ENCODE measurements around the gene MRPL18. TPM values are rescaled to one million over a fixed set of nuclear protein-coding genes. Genes with fewer than 3 reads are reported as not detected.

Gene MRPL18
- total RNA-seq, 1 donor from 2014 or later: 74.8 TPM

- intact Hi-C loops (cut with micrococcal nuclease): no loop called here
These were observed 20.8 kb upstream of the MRPL18 start for GRCh38 chr6:159769470-159769869.

DNA sequence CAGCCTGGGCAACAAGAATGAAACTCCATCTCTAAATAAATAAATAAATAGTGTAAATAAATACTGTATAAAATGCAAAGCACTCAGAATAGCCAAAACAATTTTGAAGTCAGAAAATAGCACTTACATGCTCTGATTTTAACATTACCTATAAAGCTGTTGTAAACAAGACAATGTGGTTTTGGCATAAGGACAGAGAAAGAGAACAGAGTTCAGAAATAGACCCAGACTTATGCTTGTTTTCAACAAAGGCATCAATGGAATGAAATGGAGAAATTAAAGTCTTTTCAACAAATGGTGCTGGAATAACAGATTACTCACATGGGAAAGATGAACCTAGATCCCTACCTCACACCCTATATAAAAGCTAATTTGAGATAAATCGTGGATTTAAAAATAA, 18.1 kb upstream of the MRPL18 start:
- intact Hi-C loops (cut with micrococcal nuclease): no loop called here

DNA sequence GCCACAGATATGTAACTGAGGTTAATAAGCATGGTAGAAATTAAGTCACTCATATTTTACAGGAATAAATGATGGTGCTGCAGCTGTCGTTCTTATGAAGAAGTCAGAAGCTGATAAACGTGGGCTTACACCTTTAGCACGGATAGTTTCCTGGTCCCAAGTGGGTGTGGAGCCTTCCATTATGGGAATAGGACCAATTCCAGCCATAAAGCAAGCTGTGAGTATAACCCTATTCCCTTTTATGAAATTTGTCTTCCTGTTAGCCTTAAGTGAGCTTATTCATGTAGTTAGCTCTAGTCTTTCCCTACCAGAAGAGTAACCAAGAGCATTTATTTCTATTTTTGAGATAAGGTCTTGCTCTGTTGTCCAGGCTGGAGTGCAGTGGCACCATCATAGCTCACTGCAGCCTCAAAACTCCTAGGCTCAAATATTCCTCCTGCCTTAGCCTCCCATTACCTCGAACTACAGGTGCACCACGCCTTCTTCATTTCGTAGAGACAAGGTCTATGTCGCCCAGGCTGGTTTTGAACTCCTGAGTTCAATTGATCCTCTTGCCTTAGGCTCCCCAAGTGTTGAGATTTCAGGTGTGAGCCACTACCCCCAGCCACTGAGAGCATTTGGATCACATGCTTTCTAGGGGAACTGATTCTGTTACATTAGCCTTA, 12.9 kb upstream of the MRPL18 start:
- intact Hi-C loops (cut with micrococcal nuclease): no loop called here

- intact Hi-C loops (cut with micrococcal nuclease): loop anchor here (2.0 kb wide), 1 partner anchor 31 kb away; no protein-coding TSS in a partner anchor
These were observed 12.1 kb upstream of the MRPL18 start for GRCh38 chr6:159778131-159778530.

GRCh38 chr6:159778542-159779103, 11.6 kb upstream of the MRPL18 start:
- intact Hi-C loops (cut with micrococcal nuclease): loop anchor here (2.0 kb wide), 1 partner anchor 32 kb away; no protein-coding TSS in a partner anchor

DNA sequence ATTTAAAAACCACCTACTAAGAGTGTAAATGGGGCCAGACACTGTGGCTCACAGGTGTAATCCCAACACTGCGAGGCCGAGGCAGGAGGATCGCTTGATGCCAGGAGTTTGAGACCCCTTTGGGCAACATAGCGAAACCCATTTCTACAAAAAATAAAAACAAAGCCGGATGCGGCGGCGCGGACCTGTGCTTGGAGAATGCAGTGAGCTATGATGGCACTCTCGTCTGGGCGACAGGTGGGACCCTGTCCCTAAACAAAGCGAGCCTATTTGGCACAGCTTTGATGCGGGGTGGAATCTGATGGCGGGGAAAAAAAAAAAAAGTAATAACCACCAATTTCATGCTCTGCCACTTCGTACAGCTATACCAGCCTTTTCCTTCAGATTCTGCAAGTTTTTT, 2.0 kb upstream of the MRPL18 start:
- intact Hi-C loops (cut with micrococcal nuclease): loop anchor here (5.0 kb wide), 1 partner anchor 1146 kb away; the partner anchor contains the start of gene DYNLT1

DNA sequence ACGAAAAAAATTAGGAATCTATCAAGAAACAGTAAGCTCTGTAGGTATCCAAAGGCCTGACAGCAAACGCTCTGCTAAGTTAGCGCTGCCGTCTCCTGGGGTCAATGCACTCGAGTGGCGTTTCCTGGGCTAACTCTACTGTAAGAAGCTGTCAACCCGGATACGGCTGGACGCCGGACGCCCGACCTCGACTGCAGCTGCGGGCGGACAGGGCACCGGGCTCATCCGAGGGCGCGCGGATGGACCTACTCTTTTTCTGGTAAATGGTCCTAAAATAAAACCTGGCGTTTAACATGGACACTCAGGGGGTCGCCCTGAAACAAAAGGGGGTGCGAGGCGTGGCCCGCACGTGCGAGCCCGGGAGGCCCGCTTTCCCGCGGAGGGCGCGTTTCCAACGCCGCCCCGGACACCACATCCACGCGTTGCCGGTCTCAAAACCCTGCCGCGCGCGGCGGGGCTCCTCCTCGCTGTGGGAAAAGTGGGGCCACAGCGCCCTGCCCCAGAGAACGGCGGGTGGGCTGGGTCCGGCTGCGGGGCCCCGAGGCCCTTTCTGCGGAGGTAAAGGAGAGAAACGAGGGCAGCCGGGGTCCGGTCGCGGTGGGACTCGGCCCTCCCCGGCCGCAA, 1.4 kb upstream of the MRPL18 start:
- intact Hi-C loops (cut with micrococcal nuclease): loop anchor here (1.0 to 5.0 kb wide), 9 partner anchors 27 to 1147 kb away; partner anchors contain the start of genes ACAT2, DYNLT1, SOD2 and WTAP

DNA sequence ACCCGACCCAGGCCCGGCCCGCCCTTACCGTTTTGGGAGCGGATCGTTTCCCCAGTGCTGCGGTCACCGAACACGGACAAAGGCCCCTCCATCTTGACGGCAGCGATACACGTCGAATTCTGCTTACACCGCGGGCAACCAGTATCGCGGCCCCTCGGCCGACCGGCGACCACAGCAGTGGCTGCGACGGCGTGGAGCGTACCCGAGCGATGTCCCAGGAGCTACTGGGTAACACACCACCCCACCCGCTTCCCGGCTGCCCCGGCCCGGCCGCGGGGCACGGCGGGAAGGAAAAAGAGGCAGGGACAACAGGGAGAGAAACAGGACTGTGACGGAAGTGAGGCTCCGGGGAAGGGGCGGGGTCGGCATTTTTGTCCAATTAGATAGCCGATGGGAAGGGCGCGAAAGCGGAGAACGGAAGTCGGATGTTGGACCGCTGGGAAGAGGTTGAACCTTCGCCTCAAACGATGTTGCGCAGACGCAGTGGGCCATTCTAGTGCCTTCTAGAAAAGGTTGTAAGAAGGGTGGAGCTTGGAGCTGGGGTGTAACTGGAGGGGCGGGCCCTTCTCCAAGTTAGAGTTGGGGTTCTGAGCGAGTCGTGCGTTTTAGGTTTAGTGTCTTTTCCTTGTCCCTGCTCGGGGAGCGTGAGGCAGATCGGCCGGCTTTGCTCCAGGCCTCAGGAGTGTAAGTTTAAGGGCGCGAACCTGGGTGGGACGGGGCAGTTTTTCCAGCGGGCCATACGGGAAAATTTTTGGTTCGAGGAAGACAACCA, 704 bp upstream of the MRPL18 start, which contains the start of gene TCP1:
Gene TCP1 (minus strand): TSS at position 226 of the 772 bp plus-strand sequence. CDS start 134 bp downstream, at position 92.
- intact Hi-C loops (cut with micrococcal nuclease): loop anchor here (1.0 to 5.0 kb wide), 16 partner anchors 27 to 1622 kb away; partner anchors contain the start of genes ACAT2, DYNLT1, GTF2H5 and SERAC1

DNA sequence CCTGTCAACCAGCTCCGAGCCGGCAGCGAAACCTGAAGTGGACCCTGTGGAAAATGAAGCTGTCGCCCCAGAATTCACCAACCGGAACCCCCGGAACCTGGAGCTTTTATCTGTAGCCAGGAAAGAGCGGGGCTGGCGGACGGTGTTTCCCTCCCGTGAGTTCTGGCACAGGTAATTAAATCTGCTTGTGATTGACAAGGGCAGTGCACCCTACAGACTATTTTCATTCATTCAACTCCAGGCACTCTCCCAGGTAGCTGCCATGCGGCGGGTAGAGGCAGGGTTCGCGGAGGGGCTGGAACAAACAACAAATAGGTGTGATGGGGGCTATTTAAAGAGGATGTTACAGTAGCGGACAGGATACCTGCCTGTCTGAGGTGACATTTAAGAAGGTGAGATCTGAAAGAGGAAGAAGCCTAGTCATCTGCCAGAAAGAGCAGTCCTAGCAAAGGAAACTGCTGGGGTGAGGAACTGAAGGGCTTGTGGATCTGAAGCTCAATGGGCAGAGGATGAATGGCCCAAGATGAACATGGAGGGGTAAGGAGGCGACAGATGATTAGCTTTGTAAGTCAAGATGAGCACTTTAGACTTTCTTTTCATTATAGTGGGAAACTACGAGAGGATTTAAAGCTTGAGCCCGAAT, 810 bp downstream of the MRPL18 start:
- intact Hi-C loops (cut with micrococcal nuclease): loop anchor here (1.0 to 5.0 kb wide), 7 partner anchors 29 to 1624 kb away; partner anchors contain the start of genes GTF2H5 and SERAC1

- intact Hi-C loops (cut with micrococcal nuclease): loop anchor here (5.0 kb wide), 1 partner anchor 1628 kb away; the partner anchor contains the start of genes GTF2H5 and SERAC1
These were observed 4.7 kb downstream of the MRPL18 start for GRCh38 chr6:159794976-159795375.

DNA sequence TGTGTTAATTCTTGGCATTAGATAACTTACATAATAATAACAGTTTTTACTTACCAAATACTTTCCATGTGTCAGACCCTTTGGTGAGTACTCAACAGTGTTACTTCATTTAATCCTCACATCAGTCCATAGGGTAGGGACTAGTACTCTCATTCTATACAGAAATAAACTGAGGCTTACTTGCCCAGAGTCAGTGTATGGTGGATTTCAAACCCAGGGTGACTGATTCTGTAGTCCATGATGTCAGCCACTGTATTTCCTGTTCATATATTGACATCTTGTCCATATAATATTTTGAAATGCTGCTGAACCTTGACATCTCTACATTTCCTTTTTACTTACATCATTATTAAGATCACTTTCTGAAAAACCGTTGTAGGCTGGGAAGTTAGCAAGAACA, 7.3 kb downstream of the MRPL18 start:
- intact Hi-C loops (cut with micrococcal nuclease): no loop called here

DNA sequence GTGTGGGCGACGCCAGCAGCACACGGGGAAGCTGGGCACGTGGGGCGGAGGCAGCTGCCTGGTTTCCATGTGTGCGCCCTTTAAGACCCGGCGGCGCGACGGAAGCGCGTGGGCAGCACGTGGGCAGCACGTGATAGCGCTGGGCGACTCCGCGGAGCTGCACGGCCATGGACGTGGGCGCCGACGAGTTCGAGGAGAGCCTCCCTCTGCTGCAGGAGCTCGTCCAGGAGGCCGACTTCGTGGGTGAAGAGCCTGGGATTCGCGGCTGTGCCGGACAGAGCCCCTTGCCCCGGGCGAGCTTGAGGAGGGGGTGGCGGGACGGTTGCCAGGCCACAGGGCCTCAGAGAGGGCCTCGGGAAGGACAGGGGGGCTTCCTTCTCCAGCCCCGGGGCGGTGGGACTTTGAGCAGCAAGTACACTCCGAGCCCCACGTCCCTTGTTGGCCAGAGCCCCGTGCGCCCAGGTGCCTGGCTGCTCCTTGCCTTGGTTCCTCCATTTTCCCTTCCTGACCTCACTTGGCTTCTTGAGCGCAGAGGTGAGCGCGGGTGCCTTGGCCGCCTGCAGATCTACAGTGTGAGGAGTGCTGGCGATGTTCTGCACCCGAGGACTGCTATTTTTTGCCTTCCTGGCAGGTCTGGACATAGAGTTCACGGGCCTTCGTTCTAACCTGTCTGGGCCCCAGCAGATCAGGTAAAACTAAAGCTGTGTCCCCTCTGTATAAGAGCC, 10.0 kb downstream of the MRPL18 start, which contains the start of gene PNLDC1:
Gene PNLDC1 (plus strand): TSS at position 136 of the 725 bp plus-strand sequence. CDS start 32 bp downstream, at position 168.
- intact Hi-C loops (cut with micrococcal nuclease): loop anchor here (2.0 kb wide), 1 partner anchor 14 kb away; no protein-coding TSS in a partner anchor

- intact Hi-C loops (cut with micrococcal nuclease): loop anchor here (2.0 kb wide), 1 partner anchor 13 kb away; no protein-coding TSS in a partner anchor
These were observed 11.7 kb downstream of the MRPL18 start for GRCh38 chr6:159801935-159802334.

DNA sequence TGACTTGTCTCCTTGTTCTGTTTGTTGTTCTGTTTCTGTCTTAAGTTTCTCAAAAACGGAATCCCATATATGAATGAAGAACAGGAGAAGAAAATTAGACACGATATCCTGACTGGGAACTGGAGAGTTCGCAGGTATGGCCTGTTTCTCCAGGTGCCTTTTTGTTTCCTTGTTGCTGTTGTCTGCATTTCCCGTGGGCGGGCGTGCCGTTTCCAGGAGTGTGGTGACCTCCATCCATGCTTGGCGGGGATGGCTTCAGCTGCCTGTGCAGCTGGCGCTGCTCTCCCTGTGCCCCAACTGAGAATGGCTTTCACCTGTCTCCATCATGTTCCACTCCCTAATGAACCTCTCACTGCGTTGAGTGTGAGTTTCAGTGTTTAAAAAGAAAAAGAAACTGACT, 14.2 kb downstream of the MRPL18 start:
- intact Hi-C loops (cut with micrococcal nuclease): no loop called here

- intact Hi-C loops (cut with micrococcal nuclease): no loop called here
These were observed 15.3 kb downstream of the MRPL18 start for GRCh38 chr6:159805440-159806020.

- intact Hi-C loops (cut with micrococcal nuclease): no loop called here
These were observed 15.8 kb downstream of the MRPL18 start for GRCh38 chr6:159806021-159806458.

DNA sequence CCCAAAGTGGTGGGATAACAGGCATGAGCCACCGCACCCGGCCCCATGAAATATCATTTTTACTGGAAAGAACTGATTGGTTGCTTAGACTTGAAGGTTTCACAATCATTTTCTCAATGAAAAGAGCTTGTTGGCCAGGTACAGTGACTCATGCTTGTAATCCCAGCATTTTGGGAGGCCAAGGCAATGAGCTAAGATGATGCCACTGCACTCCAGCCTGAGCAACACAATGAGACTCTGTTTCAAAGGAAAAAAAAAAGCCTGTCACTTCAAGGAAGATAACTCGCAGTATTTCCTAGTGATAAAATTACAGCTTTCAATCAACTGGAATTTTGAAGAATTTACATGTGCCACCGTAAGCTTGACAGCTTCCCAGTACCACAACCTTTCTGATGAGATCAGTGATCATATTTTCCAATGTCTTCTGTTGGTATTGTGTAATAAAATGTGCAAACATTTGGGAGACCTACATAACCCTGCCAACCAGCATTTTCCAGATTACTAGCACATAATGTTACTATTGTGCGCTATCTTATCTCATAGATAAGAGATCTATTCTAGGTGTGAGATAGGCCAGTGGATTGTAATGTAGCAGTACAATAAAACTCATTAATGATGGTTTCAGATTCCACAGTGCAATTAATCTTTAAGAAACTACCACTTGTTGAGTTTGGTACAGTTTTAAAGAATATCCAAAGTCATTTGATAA, 17.0 kb downstream of the MRPL18 start:
- intact Hi-C loops (cut with micrococcal nuclease): no loop called here

GRCh38 chr6:159808647-159809046, 18.4 kb downstream of the MRPL18 start:
- intact Hi-C loops (cut with micrococcal nuclease): no loop called here

- intact Hi-C loops (cut with micrococcal nuclease): no loop called here
These were observed 18.9 kb downstream of the MRPL18 start for GRCh38 chr6:159809149-159809548.
